Body of pancreas (tissue), 4 donors: ENCODE measurements around the gene ARFIP1.

ENCODE experiments used
- POLR2A ChIP-seq, 3 donors: fragments of 450-650 bp; IDR thresholded peaks; one replicate each; pipeline ENCODE4 v1.6.1; 2016; ENCODE audit warnings: antibody characterized with exemption in 3 of 3, mild to moderate bottlenecking in 2 of 3
- TF ChIP-seq, protein P1 (sequence below), 7 experiments: fragments of 450-650 bp in 4 of 7; fragments of 200-600 bp in 3 of 7; sonication (generic) in 3 of 7; IDR thresholded peaks; one replicate each; pipeline ENCODE4 v1.5.1; 2016 to 2019; ENCODE audit warnings: antibody characterized with exemption in 7 of 7

DNA sequence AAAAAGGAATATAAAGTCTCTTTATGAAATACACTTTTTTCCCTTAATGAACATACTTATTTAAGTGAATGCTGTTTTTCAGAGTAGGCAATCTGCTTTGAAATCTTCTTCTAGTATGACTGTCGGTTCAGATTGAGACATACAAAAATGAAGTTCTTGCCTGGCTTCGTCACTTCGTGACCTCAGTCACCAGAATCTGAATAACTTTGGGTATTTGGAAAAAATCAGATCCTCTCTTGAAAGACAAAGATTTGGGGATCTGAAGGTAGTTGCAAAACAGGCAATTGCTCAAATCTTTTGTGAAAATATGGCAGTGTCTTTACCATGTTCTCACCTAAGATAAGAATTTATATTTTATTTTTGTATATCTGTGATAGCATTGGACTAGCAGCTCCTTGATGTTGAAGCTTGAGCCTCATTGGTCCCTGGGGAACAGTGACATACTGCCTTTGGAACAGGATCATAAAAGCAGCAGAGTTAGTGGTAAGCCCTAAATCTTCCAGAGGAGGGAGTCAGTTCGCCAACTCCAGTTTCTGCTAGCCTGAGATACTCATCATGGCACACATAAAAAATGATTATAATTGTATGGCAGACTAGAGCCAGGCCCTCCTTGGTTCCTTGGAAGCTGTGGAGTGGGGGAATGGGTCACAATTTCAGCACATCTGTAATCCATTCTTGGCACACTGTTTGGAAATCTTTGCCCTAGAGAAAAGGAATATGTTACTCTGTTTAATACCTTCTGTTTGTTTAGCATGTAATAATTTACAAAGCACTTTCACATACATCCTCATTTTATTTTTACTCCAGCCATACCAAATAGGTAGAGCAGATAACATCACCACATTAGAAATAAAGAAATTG, 5.0 kb downstream of the ARFIP1 start:
- TF ChIP-seq, protein P1, sequence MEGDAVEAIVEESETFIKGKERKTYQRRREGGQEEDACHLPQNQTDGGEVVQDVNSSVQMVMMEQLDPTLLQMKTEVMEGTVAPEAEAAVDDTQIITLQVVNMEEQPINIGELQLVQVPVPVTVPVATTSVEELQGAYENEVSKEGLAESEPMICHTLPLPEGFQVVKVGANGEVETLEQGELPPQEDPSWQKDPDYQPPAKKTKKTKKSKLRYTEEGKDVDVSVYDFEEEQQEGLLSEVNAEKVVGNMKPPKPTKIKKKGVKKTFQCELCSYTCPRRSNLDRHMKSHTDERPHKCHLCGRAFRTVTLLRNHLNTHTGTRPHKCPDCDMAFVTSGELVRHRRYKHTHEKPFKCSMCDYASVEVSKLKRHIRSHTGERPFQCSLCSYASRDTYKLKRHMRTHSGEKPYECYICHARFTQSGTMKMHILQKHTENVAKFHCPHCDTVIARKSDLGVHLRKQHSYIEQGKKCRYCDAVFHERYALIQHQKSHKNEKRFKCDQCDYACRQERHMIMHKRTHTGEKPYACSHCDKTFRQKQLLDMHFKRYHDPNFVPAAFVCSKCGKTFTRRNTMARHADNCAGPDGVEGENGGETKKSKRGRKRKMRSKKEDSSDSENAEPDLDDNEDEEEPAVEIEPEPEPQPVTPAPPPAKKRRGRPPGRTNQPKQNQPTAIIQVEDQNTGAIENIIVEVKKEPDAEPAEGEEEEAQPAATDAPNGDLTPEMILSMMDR (IDR thresholded peaks at IDR 0.05): no peak
- TF ChIP-seq POLR2A (IDR thresholded peaks at IDR 0.05): no peak
